WERI-Rb-1 (cell line): ENCODE data around the gene ROBO1.

Experiments
- DNase-seq: peaks from one replicate; pipeline ENCODE4 v3.0.0-alpha.2; 2020
- H3K27ac ChIP-seq: fragments of 250-450 bp; sonication (Bioruptor Pico); 2 replicates; pipeline ENCODE4 v1.5.1; 2020; ENCODE audit warnings: mild to moderate bottlenecking, moderate library complexity
- H3K27me3 ChIP-seq: fragments of 250-450 bp; sonication (Bioruptor Pico); 2 replicates; pipeline ENCODE4 v1.5.1; 2021; ENCODE audit warnings: mild to moderate bottlenecking, low read depth, moderate library complexity; ENCODE audit not compliant: insufficient read depth, severe bottlenecking
- H3K36me3 ChIP-seq: fragments of 250-450 bp; sonication (Bioruptor Pico); 2 replicates; pipeline ENCODE4 v1.5.1; 2020; ENCODE audit warnings: mild to moderate bottlenecking, moderate library complexity
- H3K4me3 ChIP-seq: 2 replicates; pipeline ENCODE4 v1.5.1; 2011; ENCODE audit warnings: low read depth, mild to moderate bottlenecking, control low read depth, low read length
- H3K9me3 ChIP-seq: fragments of 250-450 bp; sonication (Bioruptor Pico); 2 replicates; pipeline ENCODE4 v1.5.1; 2021; ENCODE audit warnings: mild to moderate bottlenecking, moderate library complexity; ENCODE audit not compliant: severe bottlenecking
- CTCF ChIP-seq: IDR thresholded peaks from 2 replicates; pipeline ENCODE4 v1.5.1; 2011; ENCODE audit warnings: low read depth, mild to moderate bottlenecking, control low read depth, inconsistent platforms, low read length

ROBO1 gene

GRCh38 chr3:78822726-78823125 lies 945.1 kb downstream of the ROBO1 start:
- peaks cover 5% of the 10 kb centered on the region for H3K36me3 ChIP-seq
- no peak for DNase-seq
- no peak for TF ChIP-seq CTCF
- H3K9me3 ChIP-seq = no peaks in the 10 kb centered on the region
- no peak overlapping the region for H3K4me3 ChIP-seq
- H3K27ac ChIP-seq = no peak overlapping the region
- H3K27me3 ChIP-seq = no peaks in the 10 kb centered on the region

- no peaks in the 10 kb centered on the region for H3K27me3 ChIP-seq
- TF ChIP-seq CTCF = no peak
- no peak for DNase-seq
- H3K4me3 ChIP-seq = no peak overlapping the region
- H3K36me3 ChIP-seq = no peaks in the 10 kb centered on the region
- no peak overlapping the region for H3K27ac ChIP-seq
- H3K9me3 ChIP-seq = no peaks in the 10 kb centered on the region
Observed at GRCh38 chr3:78820542-78820941, 947.3 kb downstream of the ROBO1 start.

- Histone ChIP-seq H3K27ac (no peak overlapping the region), H3K36me3 (no peaks in the 10 kb centered on the region), H3K9me3 (no peaks in the 10 kb centered on the region), H3K27me3 (no peaks in the 10 kb centered on the region), H3K4me3 (no peak overlapping the region)
- TF ChIP-seq CTCF = no peak
- DNase-seq = no peak
Observed at GRCh38 chr3:78818161-78818985, 949.4 kb downstream of the ROBO1 start.

GRCh38 chr3:78814893-78815562 lies 952.8 kb downstream of the ROBO1 start:
- H3K27me3 ChIP-seq = no peaks in the 10 kb centered on the region
- H3K27ac ChIP-seq = no peak overlapping the region
- no peaks in the 10 kb centered on the region for H3K9me3 ChIP-seq
- no peak overlapping the region for H3K4me3 ChIP-seq
- DNase-seq = no peak
- no peak for TF ChIP-seq CTCF
- no peaks in the 10 kb centered on the region for H3K36me3 ChIP-seq

GRCh38 chr3:78812166-78812565 lies 955.6 kb downstream of the ROBO1 start:
- no peaks in the 10 kb centered on the region for H3K36me3 ChIP-seq
- H3K27me3 ChIP-seq = no peaks in the 10 kb centered on the region
- TF ChIP-seq CTCF = no peak
- H3K9me3 ChIP-seq = no peaks in the 10 kb centered on the region
- no peak overlapping the region for H3K27ac ChIP-seq
- no peak overlapping the region for H3K4me3 ChIP-seq
- no peak for DNase-seq
